ENCODE measurements around the gene RNF227.
"Not testable (repeated sequence)": the region's sequence is repeated elsewhere in the genome, so short reads cannot be mapped to it uniquely, and the experiment has no call there.

Gene RNF227

DNA sequence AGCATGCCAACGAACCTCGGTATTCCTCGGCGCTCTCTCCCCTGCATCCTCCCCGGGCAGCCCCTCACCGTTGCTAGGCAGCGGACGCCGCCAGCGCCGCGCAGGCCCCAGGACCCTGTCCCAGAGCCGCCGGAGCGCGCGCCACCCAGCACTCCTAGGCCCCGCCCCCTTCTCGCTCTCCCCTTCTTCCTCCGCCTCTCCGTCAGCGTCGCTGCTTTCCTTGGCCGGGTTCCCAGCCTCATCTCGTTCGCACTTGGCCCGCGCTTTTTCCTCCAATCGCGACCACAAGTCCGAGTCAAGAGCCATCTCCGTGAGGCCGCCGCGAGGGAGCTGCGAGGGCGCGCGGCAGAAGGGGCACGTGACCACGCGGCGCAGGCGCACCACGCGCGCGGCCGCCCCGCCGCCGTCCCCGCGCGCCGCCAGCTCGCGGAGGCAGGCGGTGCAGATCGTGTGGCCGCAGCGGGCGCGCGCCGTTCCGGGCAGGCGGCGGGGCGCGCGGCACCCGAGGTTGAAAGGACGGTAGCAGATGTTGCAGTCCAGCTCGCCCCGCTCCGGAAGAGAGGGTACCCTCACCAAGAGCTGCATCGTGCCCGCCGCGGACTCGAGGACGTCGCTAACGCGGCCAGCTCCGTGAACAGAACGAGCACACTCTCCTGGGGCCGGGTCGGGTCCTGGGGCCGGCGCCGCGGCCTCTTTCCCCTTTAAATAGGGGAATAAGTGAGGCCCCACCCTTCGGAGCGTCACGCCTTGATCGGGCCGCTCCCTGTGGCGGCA, at the start of gene RNF227:
TSS of gene RNF227 (minus strand) at position 679 of the 774 bp plus-strand sequence. CDS start at position 585, 94 bp downstream.
- peak; percentile 64 to 93 for DNase-seq

GRCh38 chr17:7961421-7961820, 45.3 kb upstream of the RNF227 start:
- DNase-seq, result no peak

GRCh38 chr17:7959503-7960253, 43.6 kb upstream of the RNF227 start:
- no peak for DNase-seq

GRCh38 chr17:7956228-7956965, 40.3 kb upstream of the RNF227 start:
- no peak for DNase-seq

DNA sequence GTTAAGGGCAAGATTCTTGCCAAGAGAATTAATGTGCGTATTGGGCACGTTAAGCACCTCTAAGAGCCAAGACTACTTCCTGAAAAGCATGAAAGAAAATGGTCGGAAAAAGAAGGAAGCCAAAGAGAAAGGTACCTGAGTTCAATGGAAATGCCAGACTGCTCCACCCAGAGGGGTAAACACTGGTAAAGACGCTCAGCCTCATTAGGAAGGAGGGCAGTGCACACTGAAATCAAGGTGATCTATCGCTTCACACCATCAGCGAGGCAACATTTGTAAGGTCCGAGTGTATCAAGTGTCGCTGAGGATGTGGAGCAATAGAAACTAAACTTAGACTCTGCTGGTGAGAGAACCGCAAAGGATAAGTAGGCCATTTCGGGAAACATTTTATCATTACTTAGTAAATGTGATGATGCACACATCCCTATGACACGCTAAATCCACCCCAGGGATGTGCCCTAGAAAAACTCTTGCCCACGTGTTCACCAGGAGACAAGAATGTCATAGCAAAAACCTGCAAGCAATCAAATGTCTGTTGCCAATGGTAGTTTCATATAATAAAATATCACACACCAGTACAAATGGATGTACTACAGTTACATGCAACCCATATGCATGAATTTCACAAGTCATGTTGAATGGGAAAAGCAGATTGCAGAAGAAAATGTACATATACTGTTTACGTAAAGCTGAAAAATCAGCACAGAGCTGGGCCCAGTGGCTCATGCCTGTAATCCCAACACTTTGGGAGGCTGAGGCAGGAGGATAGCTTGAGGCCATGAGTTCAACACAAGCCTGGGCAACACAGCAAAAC, 39.5 kb upstream of the RNF227 start:
- no peak for DNase-seq

GRCh38 chr17:7953266-7953665, 37.2 kb upstream of the RNF227 start:
- not testable (repeated sequence) for DNase-seq

- no peak for DNase-seq
Observed at GRCh38 chr17:7951143-7951792, 35.2 kb upstream of the RNF227 start.

DNA sequence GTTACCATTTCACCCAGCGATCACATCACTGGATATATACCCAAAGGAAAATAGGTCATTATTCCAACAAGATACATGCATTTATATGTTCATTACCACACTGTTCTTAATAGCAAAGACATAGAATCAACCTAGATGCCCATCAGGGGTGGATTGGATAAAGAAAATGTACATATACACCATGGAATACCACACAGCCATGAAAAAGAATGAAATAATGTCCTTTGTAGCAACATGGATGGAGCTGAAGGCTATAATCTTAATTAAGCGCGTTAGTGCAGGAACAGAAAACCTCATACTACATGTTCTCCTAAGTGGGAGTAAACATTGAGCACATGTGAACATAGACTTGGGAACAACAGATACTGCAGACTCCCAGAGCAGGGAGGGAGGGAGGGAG, 34.5 kb upstream of the RNF227 start:
- DNase-seq, result no peak

DNA sequence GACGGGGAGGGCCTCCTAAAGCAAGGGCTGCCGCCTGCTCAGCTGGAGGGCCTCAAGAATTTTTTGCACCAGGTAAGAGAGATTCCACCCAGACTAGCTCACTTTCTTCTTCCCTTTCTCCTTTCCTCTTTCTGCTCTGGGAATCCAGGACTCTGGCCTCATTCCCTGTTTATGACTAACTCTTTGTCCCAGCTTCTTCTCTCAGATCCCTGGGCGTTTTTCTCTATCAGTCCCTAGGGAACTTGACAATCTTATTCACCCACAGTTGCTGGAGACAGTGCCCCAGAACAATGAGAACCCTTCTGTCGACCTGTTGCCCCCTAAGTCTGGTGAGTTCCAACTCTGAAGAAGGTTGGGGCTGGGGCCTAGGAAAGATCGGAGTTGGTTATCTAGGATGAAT, 31.6 kb upstream of the RNF227 start:
- no peak for DNase-seq

- no peak for DNase-seq
Observed at GRCh38 chr17:7946441-7946840, 30.4 kb upstream of the RNF227 start.

GRCh38 chr17:7945651-7946050, 29.6 kb upstream of the RNF227 start:
- no peak for DNase-seq

DNA sequence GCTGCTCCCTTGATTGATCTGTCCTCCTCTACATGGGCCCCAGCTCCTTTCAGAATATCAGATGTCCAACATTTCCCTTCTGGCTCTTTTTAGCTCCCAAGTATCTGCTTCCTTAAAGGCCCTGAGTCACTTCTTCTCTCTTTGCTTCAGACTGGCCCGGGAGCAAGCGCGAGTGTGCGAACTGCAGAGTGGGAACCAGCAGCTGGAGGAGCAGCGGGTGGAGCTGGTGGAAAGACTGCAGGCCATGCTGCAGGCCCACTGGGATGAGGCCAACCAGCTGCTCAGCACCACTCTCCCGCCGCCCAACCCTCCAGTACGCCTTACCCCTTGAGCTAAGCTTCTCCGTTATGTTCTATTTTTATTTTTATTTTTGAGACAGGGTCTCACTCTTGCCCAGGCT, 28.2 kb upstream of the RNF227 start:
- no peak for DNase-seq

GRCh38 chr17:7943291-7943690, 27.2 kb upstream of the RNF227 start:
- no peak for DNase-seq

GRCh38 chr17:7940743-7941142, 24.7 kb upstream of the RNF227 start:
- DNase-seq, result no peak

- no peak for DNase-seq
Observed at GRCh38 chr17:7940034-7940433, 23.9 kb upstream of the RNF227 start.

DNA sequence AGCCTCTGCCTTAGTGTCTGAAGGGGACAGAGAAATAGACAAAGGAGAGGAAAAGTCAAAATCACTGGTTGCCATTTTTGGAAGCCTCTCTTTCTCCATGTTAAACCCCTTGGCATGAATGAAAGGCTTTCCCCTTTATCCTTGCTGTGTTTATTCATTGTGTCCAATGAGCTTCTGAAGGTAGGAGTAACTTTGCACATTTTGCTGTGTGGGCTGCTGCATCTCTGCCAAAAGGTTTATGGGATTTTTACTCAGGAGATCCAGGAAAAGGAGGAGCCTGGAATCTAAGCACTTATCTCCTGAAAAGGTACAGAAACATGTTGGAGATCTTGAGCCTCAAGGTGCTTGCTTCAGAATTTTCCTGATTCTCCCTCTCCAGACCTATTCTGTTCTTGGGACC, 19.8 kb upstream of the RNF227 start:
- no peak for DNase-seq

DNA sequence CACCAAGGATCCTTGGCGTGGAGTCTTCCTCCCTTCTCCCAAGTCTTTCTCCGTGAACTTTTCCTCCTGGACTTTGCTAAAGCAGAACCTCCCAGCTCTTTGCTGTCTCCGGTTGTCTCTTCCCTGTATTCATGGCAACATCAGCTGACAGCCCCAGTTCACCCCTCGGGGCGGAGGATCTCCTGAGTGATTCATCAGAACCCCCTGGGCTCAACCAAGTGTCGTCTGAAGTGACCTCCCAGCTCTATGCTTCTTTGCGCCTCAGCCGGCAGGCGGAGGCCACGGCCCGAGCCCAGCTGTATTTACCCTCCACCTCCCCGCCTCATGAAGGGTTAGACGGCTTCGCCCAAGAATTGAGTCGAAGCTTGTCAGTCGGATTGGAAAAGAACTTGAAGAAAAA, 16.9 kb upstream of the RNF227 start:
- peak in 1 of 2 experiments; percentile 22 for DNase-seq

DNA sequence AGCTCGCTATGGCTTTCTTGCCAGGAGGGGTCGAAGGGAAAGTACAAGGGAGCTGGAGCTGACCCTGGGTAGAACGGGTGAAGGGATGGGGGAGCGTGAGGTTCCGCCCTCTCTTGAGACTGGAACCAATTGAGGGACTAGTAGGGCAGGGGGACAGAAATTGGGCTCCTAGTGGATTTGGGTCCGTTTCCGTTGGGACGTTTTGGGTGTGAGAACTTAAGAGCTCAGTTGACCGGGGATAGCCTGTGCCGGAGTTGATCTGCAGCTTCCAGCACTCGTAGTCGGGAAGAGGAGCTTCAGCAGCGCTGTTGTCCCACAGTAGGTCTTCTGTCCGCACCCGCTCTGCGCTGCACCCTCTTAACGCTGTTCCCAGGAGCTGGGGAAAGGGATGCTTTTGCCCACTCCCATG, 16.4 kb upstream of the RNF227 start:
- DNase-seq, result peak in 1 of 2 experiments; percentile 33

GRCh38 chr17:7931709-7932482, 15.8 kb upstream of the RNF227 start, which contains the start of the genes CNTROB and TRAPPC1:
Gene CNTROB (plus strand): TSS chr17:7932206. CDS start chr17:7933080, 874 bp downstream.
Gene TRAPPC1 (minus strand): TSS chr17:7931946. CDS start chr17:7931829, 117 bp downstream.
- DNase-seq, result peak; percentile 92 to 97

DNA sequence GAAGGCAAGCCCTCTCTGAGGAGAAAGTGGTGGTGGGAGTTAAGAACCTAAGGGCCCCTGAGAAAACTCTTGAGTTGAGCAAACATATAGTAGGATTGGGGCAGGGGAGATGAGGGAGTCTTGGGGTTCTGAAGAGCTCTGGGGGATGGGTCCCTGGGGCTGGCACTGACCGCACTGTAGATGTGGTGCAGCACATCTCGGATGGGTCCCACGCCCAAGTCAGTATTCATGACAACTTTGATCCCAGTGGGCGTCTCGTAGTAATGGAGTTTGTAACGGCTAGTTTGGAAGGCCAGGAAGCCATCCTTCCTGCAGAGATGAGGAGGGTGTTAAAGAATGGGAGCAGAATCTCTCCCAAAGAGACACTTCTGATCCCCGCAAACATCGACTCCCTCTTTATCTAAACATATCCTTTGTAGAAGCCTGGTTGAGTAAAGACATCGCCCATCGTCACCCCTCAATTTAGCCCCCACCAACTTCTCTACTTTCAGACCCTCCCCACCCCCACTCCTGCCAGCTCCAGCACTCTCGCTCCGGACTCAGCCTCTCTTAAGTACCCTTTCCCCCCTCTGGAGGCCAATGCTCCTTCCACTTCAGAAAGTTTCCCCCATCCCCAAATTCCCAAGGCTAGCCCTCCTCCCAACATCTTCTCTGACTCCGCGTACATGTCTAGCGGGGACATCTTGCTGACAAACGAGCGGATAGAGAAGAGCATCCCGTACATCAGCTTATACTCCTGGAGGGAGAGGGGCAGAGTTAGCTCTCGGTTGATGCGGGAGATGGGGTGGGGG, 14.9 kb upstream of the RNF227 start:
- DNase-seq, result no peak
